Natural killer cell (primary cell): ENCODE measurements around the gene KHK. TPM values are rescaled to one million over a fixed set of nuclear protein-coding genes. Genes with fewer than 3 reads are reported as not detected.
A peak's percentile ranks its signal among the peaks of the same experiment; 100 is the strongest.

Source experiments
- ATAC-seq, 3 donors: fragments of 150-1000 bp in 2 of 3; fragments of 200-7000 bp in 1 of 3; cut with Tn5 transposase; 1 replicate in 1 of 3; 2 replicates in 2 of 3; pipeline ENCODE4 v1.10.0; 2021; ENCODE audit warnings: mild to moderate bottlenecking in 2 of 3, moderate library complexity in 2 of 3
- DNase-seq, 2 donors: peaks; one replicate each; pipeline versions ENCODE4 v3.0.0 to v3.0.0-alpha.2; 2013 to 2021; ENCODE audit warnings: mixed read lengths in 1 of 2
- H3K27ac ChIP-seq: one replicate; pipeline ENCODE4 v1.5.1; 2013; ENCODE audit warnings: mild to moderate bottlenecking, low read length
- H3K27me3 ChIP-seq: one replicate; pipeline ENCODE4 v1.6.1; 2013; ENCODE audit warnings: low read length; ENCODE audit not compliant: control insufficient read depth, insufficient read depth
- H3K36me3 ChIP-seq: one replicate; pipeline ENCODE4 v1.6.1; 2013; ENCODE audit warnings: low read length; ENCODE audit not compliant: control insufficient read depth, insufficient read depth
- H3K4me1 ChIP-seq: one replicate; pipeline ENCODE4 v1.6.1; 2013; ENCODE audit warnings: low read length; ENCODE audit not compliant: control insufficient read depth, insufficient read depth
- H3K4me3 ChIP-seq: one replicate; pipeline ENCODE4 v1.5.1; 2013; ENCODE audit warnings: low read length
- H3K9me3 ChIP-seq: one replicate; pipeline ENCODE4 v1.6.1; 2013; ENCODE audit warnings: low read length; ENCODE audit not compliant: control insufficient read depth, insufficient read depth
- H3K27ac Mint-ChIP-seq, 2 donors: one replicate each; pipeline ENCODE4 v1.8.0; 2022; ENCODE audit warnings: mild to moderate bottlenecking in 2 of 2, mixed read lengths in 2 of 2, moderate library complexity in 1 of 2
- H3K27me3 Mint-ChIP-seq, 2 donors: one replicate each; pipeline ENCODE4 v1.8.0; 2022; ENCODE audit warnings: low read depth in 2 of 2, mixed read lengths in 2 of 2
- H3K36me3 Mint-ChIP-seq: one replicate; pipeline ENCODE4 v1.8.0; 2022; ENCODE audit warnings: mixed read lengths
- H3K4me1 Mint-ChIP-seq, 2 donors: one replicate each; pipeline ENCODE4 v1.8.0; 2022; ENCODE audit warnings: mixed read lengths in 2 of 2
- H3K4me3 Mint-ChIP-seq: one replicate; pipeline ENCODE4 v1.8.0; 2022; ENCODE audit warnings: mild to moderate bottlenecking, moderate library complexity, mixed read lengths
- H3K9me3 Mint-ChIP-seq, 2 donors: one replicate each; pipeline ENCODE4 v1.8.0; 2022; ENCODE audit warnings: mixed read lengths in 2 of 2
- CTCF ChIP-seq: fragments of 200-600 bp; IDR thresholded peaks from one replicate; pipeline ENCODE4 v1.8.0; 2022; ENCODE audit warnings: antibody characterized with exemption
- whole genome bisulfite sequencing: methylation state at CpG from one replicate; pipeline ENCODE4 v1.1.7; 2013; ENCODE audit warnings: missing lambda C conversion rate; ENCODE audit not compliant: insufficient coverage; 5-methylcytosine and 5-hydroxymethylcytosine counted together
- intact Hi-C: fragments of 100-400 bp; cut with micrococcal nuclease; formaldehyde crosslinking; loops from one replicate; pipeline ENCODE4 v1.14.2; 2022
- total RNA-seq, 4 donors: library from RNA; stranded (reverse); fragments of 120-200 nt in 1 of 4; gene quantifications; one replicate each; pipeline versions ENCODE4 v1.2.3 to v1.2.4, GENCODE V29; 2013 to 2022

The KHK gene
- total RNA-seq, 3 donors from 2014 or later (not counting 1 experiment from before 2014, with no cell fraction given): 3.7 to 4.0 (median 3.8) TPM

- ATAC-seq (no peak), DNase-seq (peak in 1 of 2 donors; percentile 18)
- Histone ChIP-seq H3K27ac (no peak overlapping the region), H3K36me3 (peaks cover 21% of the 10 kb centered on the region), H3K9me3 (no peaks in the 10 kb centered on the region), H3K27me3 (no peaks in the 10 kb centered on the region), H3K4me1 (peaks cover 24% of the 10 kb centered on the region), H3K4me3 (no peak overlapping the region)
- H3K4me1 Mint-ChIP-seq: peaks cover 18 to 30% of the 10 kb centered on the region in 2 donors
- TF ChIP-seq CTCF: no peak
- peak overlapping the region; percentile 94 to 97 for H3K27ac Mint-ChIP-seq
- 71% methylated on average over 12 of the region's 12 CpGs for WGBS
- no peaks in the 10 kb centered on the region for H3K27me3 Mint-ChIP-seq
- H3K4me3 Mint-ChIP-seq: peak overlapping the region; percentile 55
- no peaks in the 10 kb centered on the region for H3K36me3 Mint-ChIP-seq
- intact Hi-C loops: loop anchor here (10.0 kb wide), 1 partner anchor 51 kb away; the partner anchor contains the start of gene KHK
- H3K9me3 Mint-ChIP-seq: no peaks in the 10 kb centered on the region
These were observed 48.9 kb downstream of the KHK start for GRCh38 chr2:27135478-27135955.

- no peak for DNase-seq
- Mint-ChIP-seq H3K4me3 (no peak overlapping the region), H3K27ac (no peak overlapping the region), H3K4me1 (peaks cover 18 to 22% of the 10 kb centered on the region in 2 donors), H3K36me3 (no peaks in the 10 kb centered on the region), H3K27me3 (no peaks in the 10 kb centered on the region), H3K9me3 (no peaks in the 10 kb centered on the region)
- peaks cover 24% of the 10 kb centered on the region for H3K4me1 ChIP-seq
- peaks cover 9% of the 10 kb centered on the region for H3K36me3 ChIP-seq
- 96% methylated on average over 7 of the region's 7 CpGs for WGBS
- no peak overlapping the region for H3K27ac ChIP-seq
- no peaks in the 10 kb centered on the region for H3K9me3 ChIP-seq
- H3K27me3 ChIP-seq: no peaks in the 10 kb centered on the region
- no peak for ATAC-seq
- TF ChIP-seq CTCF: no peak
- no peak overlapping the region for H3K4me3 ChIP-seq
- intact Hi-C loops: loop anchor here (10.0 kb wide), 1 partner anchor 52 kb away; the partner anchor contains the start of gene KHK
These were observed 50.2 kb downstream of the KHK start for GRCh38 chr2:27136751-27137150.

- Mint-ChIP-seq H3K4me3 (no peak overlapping the region), H3K36me3 (no peaks in the 10 kb centered on the region), H3K27ac (no peak overlapping the region), H3K9me3 (no peaks in the 10 kb centered on the region), H3K27me3 (peaks cover 0 to 2% of the 10 kb centered on the region in 2 donors), H3K4me1 (peaks cover 18 to 22% of the 10 kb centered on the region in 2 donors)
- no peak for TF ChIP-seq CTCF
- ATAC-seq: no peak
- Histone ChIP-seq H3K4me1 (peaks cover 23% of the 10 kb centered on the region), H3K27ac (no peak overlapping the region), H3K27me3 (no peaks in the 10 kb centered on the region), H3K4me3 (no peak overlapping the region), H3K36me3 (peaks cover 4% of the 10 kb centered on the region), H3K9me3 (no peaks in the 10 kb centered on the region)
- intact Hi-C loops: loop anchor here (10.0 kb wide), 1 partner anchor 53 kb away; the partner anchor contains the start of gene KHK
- DNase-seq: no peak
- WGBS: 94% methylated on average over 21 of the region's 21 CpGs
These were observed 50.9 kb downstream of the KHK start for GRCh38 chr2:27137322-27137935.
